OCI-LY1 (cell line): Measurements from ENCODE around the gene CPA4.

Experiments used
- H2AFZ ChIP-seq: fragments of 200-600 bp; sonication (generic), shearing (Covaris generic); 2 replicates; pipeline ENCODE4 v1.6.0; 2014; ENCODE audit warnings: antibody characterized with exemption, mild to moderate bottlenecking, low read length
- H3F3A ChIP-seq: fragments of 200-600 bp; sonication (generic), shearing (Covaris generic); 2 replicates; pipeline ENCODE4 v1.6.0; 2014; ENCODE audit warnings: mild to moderate bottlenecking, antibody characterized with exemption, low read length, moderate library complexity; ENCODE audit not compliant: insufficient read depth
- H3K27ac ChIP-seq: fragments of 200-600 bp; sonication (generic); 2 replicates; pipeline ENCODE4 v1.5.1; 2014; ENCODE audit warnings: low read length, mixed run types, mild to moderate bottlenecking, low read depth; ENCODE audit not compliant: poor library complexity, severe bottlenecking
- H3K27me3 ChIP-seq: fragments of 200-600 bp; sonication (generic); 2 replicates; pipeline ENCODE4 v1.6.0; 2014; ENCODE audit warnings: antibody characterized with exemption, mild to moderate bottlenecking, low read length, moderate library complexity; ENCODE audit not compliant: insufficient read depth
- H3K36me3 ChIP-seq: fragments of 200-600 bp; sonication (generic); 2 replicates; pipeline ENCODE4 v1.6.1; 2014; ENCODE audit warnings: mild to moderate bottlenecking, antibody characterized with exemption, low read length, moderate library complexity, mixed read lengths; ENCODE audit not compliant: insufficient read depth
- H3K4me1 ChIP-seq: fragments of 200-600 bp; sonication (generic); 2 replicates; pipeline ENCODE4 v1.5.1; 2014; ENCODE audit warnings: mild to moderate bottlenecking, low read length, moderate library complexity; ENCODE audit not compliant: insufficient read depth, severe bottlenecking
- H3K4me2 ChIP-seq: fragments of 200-600 bp; sonication (generic), shearing (Covaris generic); 2 replicates; pipeline ENCODE4 v1.6.1; 2014; ENCODE audit warnings: low read length
- H3K4me3 ChIP-seq: fragments of 200-600 bp; sonication (generic); 2 replicates; pipeline ENCODE4 v1.5.1; 2014; ENCODE audit warnings: low read length, low read depth, mild to moderate bottlenecking, mixed read lengths; ENCODE audit not compliant: poor library complexity, severe bottlenecking
- H3K79me2 ChIP-seq: fragments of 200-600 bp; shearing (Covaris generic); 2 replicates; pipeline ENCODE4 v1.6.1; 2016; ENCODE audit warnings: mixed run types, low read length, mixed read lengths; ENCODE audit not compliant: insufficient read depth
- H3K9ac ChIP-seq: fragments of 200-600 bp; sonication (generic), shearing (Covaris generic); 2 replicates; pipeline ENCODE4 v1.6.1; 2014; ENCODE audit warnings: mild to moderate bottlenecking, low read length, mixed read lengths
- H3K9me2 ChIP-seq: fragments of 200-600 bp; sonication (generic), shearing (Covaris generic); 2 replicates; pipeline ENCODE4 v1.6.1; 2014; ENCODE audit warnings: low read depth, mild to moderate bottlenecking, low read length, mixed read lengths
- H3K9me3 ChIP-seq: fragments of 200-600 bp; shearing (Covaris generic); 2 replicates; pipeline ENCODE4 v1.6.1; 2014; ENCODE audit warnings: low read length, mixed read lengths
- H4K20me1 ChIP-seq: fragments of 200-600 bp; sonication (generic), shearing (Covaris generic); 2 replicates; pipeline ENCODE4 v1.6.0; 2016; ENCODE audit warnings: mild to moderate bottlenecking, low read length; ENCODE audit not compliant: insufficient read depth
- CTCF ChIP-seq: fragments of 200-600 bp; sonication (generic), shearing (Covaris generic); IDR thresholded peaks from 2 replicates; pipeline ENCODE4 v1.5.1; 2017; ENCODE audit warnings: mild to moderate bottlenecking, antibody characterized with exemption, low read length, moderate library complexity, mixed read lengths
- EZH2 ChIP-seq: fragments of 200-600 bp; sonication (generic), shearing (Covaris generic); IDR thresholded peaks from 2 replicates; pipeline ENCODE4 v1.8.0; 2017; ENCODE audit warnings: borderline replicate concordance, mixed run types, mild to moderate bottlenecking, antibody characterized with exemption, low read length, moderate library complexity, mixed read lengths

Gene CPA4

GRCh38 chr7:130262448-130262847, 30.5 kb upstream of the CPA4 start:
- Histone ChIP-seq H3K4me2 (no peak overlapping the region), H3K9me2 (no peaks in the 10 kb centered on the region), H3K4me1 (no peaks in the 10 kb centered on the region), H3K9me3 (no peaks in the 10 kb centered on the region), H2AFZ (no peak overlapping the region), H3K9ac (no peak overlapping the region), H3K27me3 (no peaks in the 10 kb centered on the region), H3K27ac (no peak overlapping the region), H3K79me2 (no peaks in the 10 kb centered on the region), H3K36me3 (no peaks in the 10 kb centered on the region), H3K4me3 (no peak overlapping the region), H3F3A (no peaks in the 10 kb centered on the region), H4K20me1 (no peaks in the 10 kb centered on the region)
- TF ChIP-seq CTCF (no peak), EZH2 (no peak)

GRCh38 chr7:130263130-130263529, 29.8 kb upstream of the CPA4 start:
- Histone ChIP-seq H3K36me3 (no peaks in the 10 kb centered on the region), H3F3A (no peaks in the 10 kb centered on the region)

GRCh38 chr7:130266258-130266960, 26.6 kb upstream of the CPA4 start, which contains the start of gene CPA2:
TSS of gene CPA2 (plus strand) at chr7:130266863. CDS start at chr7:130266882, 19 bp downstream.
- H4K20me1 ChIP-seq, result no peaks in the 10 kb centered on the region
- H3K4me1 ChIP-seq, result no peaks in the 10 kb centered on the region
- H3K4me2 ChIP-seq, result no peak within 1 kb of the TSS
- H3F3A ChIP-seq, result no peaks in the 10 kb centered on the region
- no peaks in the 10 kb centered on the region for H3K9me3 ChIP-seq
- no peaks in the 10 kb centered on the region for H3K36me3 ChIP-seq
- H2AFZ ChIP-seq, result no peak within 1 kb of the TSS
- no peak within 1 kb of the TSS for H3K4me3 ChIP-seq
- no peak for TF ChIP-seq CTCF
- TF ChIP-seq EZH2, result no peak
- H3K27me3 ChIP-seq, result no peaks in the 10 kb centered on the region
- no peaks in the 10 kb centered on the region for H3K9me2 ChIP-seq
- no peak within 1 kb of the TSS for H3K9ac ChIP-seq
- H3K79me2 ChIP-seq, result no peaks in the 10 kb centered on the region
- H3K27ac ChIP-seq, result no peak within 1 kb of the TSS

More at GRCh38 chr7:130263130-130263529, 29.8 kb upstream of the CPA4 start:
- H3K4me3 ChIP-seq, result no peak overlapping the region
- no peaks in the 10 kb centered on the region for H3K79me2 ChIP-seq
- H3K4me2 ChIP-seq, result no peak overlapping the region
- no peaks in the 10 kb centered on the region for H3K9me3 ChIP-seq
- no peak overlapping the region for H3K9ac ChIP-seq
- H3K27ac ChIP-seq, result no peak overlapping the region
- TF ChIP-seq CTCF (no peak), EZH2 (no peak)
- H3K4me1 ChIP-seq, result no peaks in the 10 kb centered on the region
- H4K20me1 ChIP-seq, result no peaks in the 10 kb centered on the region
- no peak overlapping the region for H2AFZ ChIP-seq
- H3K27me3 ChIP-seq, result no peaks in the 10 kb centered on the region
- no peaks in the 10 kb centered on the region for H3K9me2 ChIP-seq
